K562 (cell line): ENCODE data around the gene NUCKS1. TPM values are rescaled to one million over a fixed set of nuclear protein-coding genes. Genes with fewer than 3 reads are reported as not detected.

Source experiments
- ATAC-seq: fragments of 200-7000 bp; cut with Tn5 transposase; 3 replicates; pipeline ENCODE4 v1.9.1; 2020; ENCODE audit warnings: moderate library complexity
- BruUV-seq: library from RNA; stranded (reverse); fragments of 400-500 nt; replicated peaks from 2 replicates; lab custom pipeline; 2021; lab: Mats Ljungman, UMichigan
- CTCF ChIA-PET: fragments of 300-600 bp; formaldehyde crosslinking; extraction: SDS; loops from one replicate; lab custom pipeline; 2021; ENCODE audit warnings: low intra/inter-chr PET ratio; lab: Yijun Ruan, JAX
- POLR2A ChIA-PET: fragments of 300-600, 350-650 bp; sonication (Branson Sonifier 250); formaldehyde crosslinking; extraction: SDS; loops from one replicate; lab custom pipeline; 2021; ENCODE audit warnings: antibody characterized with exemption, inconsistent platforms; lab: Yijun Ruan, JAX
- DNase-seq, 4 experiments: peaks; one replicate each; pipeline versions ENCODE4 v3.0.0 to v3.0.0-alpha.2; 2011 to 2018; ENCODE audit warnings: low spot score in 3 of 4, mixed read lengths in 3 of 4; ENCODE audit errors: extremely low read depth in 1 of 4
- FAIRE-seq: peaks from 2 replicates; lab custom pipeline; 2011; peaks lifted over from hg19 to GRCh38; lab: Jason Lieb, UNC
- H2AFZ ChIP-seq: 2 replicates; pipeline ENCODE4 v1.6.0; 2011; ENCODE audit warnings: low read depth, low read length, control low read depth, inconsistent platforms
- H3K27ac ChIP-seq: fragments of 200-600 bp; 3 replicates; pipeline ENCODE4 v1.8.0; 2011; ENCODE audit warnings: low read depth, mild to moderate bottlenecking, control low read depth, inconsistent platforms, low read length, moderate library complexity, mixed read lengths; ENCODE audit errors: extremely low read depth
- H3K27me3 ChIP-seq, 2 experiments: fragments of 300-600 bp in 1 of 2; 2 replicates in 1 of 2; 3 replicates in 1 of 2; pipeline versions ENCODE4 v1.6.0 to v1.8.0; 2011; ENCODE audit warnings: inconsistent platforms in 2 of 2, low read length in 2 of 2, mild to moderate bottlenecking in 1 of 2, mixed read lengths in 1 of 2, moderate library complexity in 1 of 2; ENCODE audit not compliant: control insufficient read depth in 2 of 2, insufficient read depth in 2 of 2
- H3K36me3 ChIP-seq: fragments of 300-600 bp; 3 replicates; pipeline ENCODE4 v1.8.0; 2011; ENCODE audit warnings: mild to moderate bottlenecking, low read length, inconsistent platforms; ENCODE audit not compliant: control insufficient read depth, insufficient read depth
- H3K4me1 ChIP-seq, 2 experiments: fragments of 200-600 bp in 1 of 2; replicated peaks in 1 of 2; 2 replicates in 1 of 2; 3 replicates in 1 of 2; pipeline versions ENCODE4 v1.5.1 to v1.8.0; 2011; ENCODE audit warnings: inconsistent platforms in 2 of 2, low read length in 2 of 2, mild to moderate bottlenecking in 1 of 2, mixed read lengths in 1 of 2, moderate library complexity in 1 of 2; ENCODE audit not compliant: control insufficient read depth in 2 of 2, insufficient read depth in 2 of 2
- H3K4me2 ChIP-seq: 2 replicates; pipeline ENCODE4 v1.6.1; 2011; ENCODE audit warnings: low read length, control low read depth, inconsistent platforms, mixed read lengths; ENCODE audit not compliant: insufficient read depth
- H3K4me3 ChIP-seq: fragments of 200-600 bp; sonication (generic), shearing (Covaris generic); 2 replicates; pipeline ENCODE4 v1.5.1; 2016; ENCODE audit warnings: control low read depth, inconsistent platforms
- H3K79me2 ChIP-seq: fragments of 200-600 bp; 3 replicates; pipeline ENCODE4 v1.8.0; 2011; ENCODE audit warnings: low read length, inconsistent platforms; ENCODE audit not compliant: control insufficient read depth, insufficient read depth
- H3K9ac ChIP-seq, 2 experiments: 2 replicates each; pipeline versions ENCODE4 v1.6.0 to v1.6.1; 2011; ENCODE audit warnings: low read depth in 2 of 2, low read length in 2 of 2, control low read depth in 1 of 2, inconsistent platforms in 1 of 2, mild to moderate bottlenecking in 1 of 2, mixed read lengths in 1 of 2; ENCODE audit not compliant: insufficient read depth in 1 of 2
- H3K9me1 ChIP-seq: one replicate; pipeline ENCODE4 v1.6.0; 2011; ENCODE audit warnings: inconsistent platforms, mild to moderate bottlenecking, low read length, moderate library complexity; ENCODE audit not compliant: control insufficient read depth, insufficient read depth
- H3K9me3 ChIP-seq: replicated peaks from 2 replicates; pipeline ENCODE4 v1.5.1; 2011; ENCODE audit warnings: low read depth, low read length, inconsistent platforms; ENCODE audit not compliant: control insufficient read depth, insufficient read depth
- H4K20me1 ChIP-seq: replicated peaks from 2 replicates; pipeline ENCODE4 v1.6.1; 2011; ENCODE audit warnings: low read length, inconsistent platforms, mixed read lengths; ENCODE audit not compliant: control insufficient read depth, insufficient read depth
- C11orf30 ChIP-seq: fragments of 450-650 bp; IDR thresholded peaks from 2 replicates; pipeline ENCODE4 v1.6.1; 2016; ENCODE audit warnings: low read depth, mild to moderate bottlenecking
- MYBL2 ChIP-seq, 2 experiments: fragments of 450-650 bp in 1 of 2; sonication (generic) in 1 of 2; formaldehyde crosslinking in 1 of 2; IDR thresholded peaks; 2 replicates each; pipeline versions ENCODE4 v1.6.1 to v1.8.1; 2017 to 2022; ENCODE audit warnings: borderline replicate concordance in 1 of 2, inconsistent platforms in 1 of 2, low read depth in 1 of 2, mild to moderate bottlenecking in 1 of 2, missing genetic modification reagents in 1 of 2, moderate library complexity in 1 of 2
- SAFB ChIP-seq: fragments of 200-400 bp; formaldehyde crosslinking; IDR thresholded peaks from 2 replicates; pipeline ENCODE4 v1.6.1; 2017; ENCODE audit warnings: low read depth, low read length, borderline replicate concordance
- WGBS: fragments of 100-300 bp; shearing (Covaris generic); methylation state at CpG from one replicate; pipeline ENCODE4 v1.1.6; 2016; ENCODE audit warnings: low coverage, mixed read lengths; ENCODE audit not compliant: insufficient coverage; ENCODE audit errors: missing lambda C conversion rate; 5-methylcytosine and 5-hydroxymethylcytosine counted together
- in situ Hi-C: fragments of 300-500 bp; cut with MboI; formaldehyde crosslinking; loops from 4 replicates; pipeline ENCODE4 v1.15.0; 2018; ENCODE audit warnings: inconsistent platforms, mixed read lengths
- intact Hi-C: fragments of 100-400 bp; cut with micrococcal nuclease; formaldehyde crosslinking; loops from 2 replicates; pipeline ENCODE4 v1.14.2; 2022
- polyA plus RNA-seq, 8 experiments: library from polyadenylated mRNA; depleted of rRNA in 4 of 8; stranded (reverse) in 5 of 8; unstranded in 3 of 8; fragments of >200 nt; fragmentation: Nextera tagmentation in 2 of 8; fragmentation: Illumina TruSeq in 1 of 8; extraction: Ambion mirVana in 2 of 8; extraction: Trizol in 1 of 8; gene quantifications; 2 replicates each; pipeline versions ENCODE4 v1.2.1 to v1.2.3, GENCODE V29; 2011 to 2014; ENCODE audit warnings: inconsistent platforms in 1 of 8, missing spikeins in 1 of 8
- total RNA-seq, 7 experiments: library from RNA; depleted of rRNA in 6 of 7; stranded (reverse); fragments of >200 nt in 6 of 7; fragmentation: Illumina TruSeq in 2 of 7; extraction: Trizol in 2 of 7; gene quantifications; 2 replicates each; pipeline versions ENCODE4 v1.2.1 to v1.2.3, GENCODE V29; 2011 to 2021; ENCODE audit warnings: low replicate concordance in 1 of 7

The NUCKS1 gene
- total and polyA plus RNA-seq, 9 of the 15 experiments (the other 6 are each of a cell fraction or from before 2014, with no cell fraction given): 66.7 to 244 (median 149) TPM

DNA sequence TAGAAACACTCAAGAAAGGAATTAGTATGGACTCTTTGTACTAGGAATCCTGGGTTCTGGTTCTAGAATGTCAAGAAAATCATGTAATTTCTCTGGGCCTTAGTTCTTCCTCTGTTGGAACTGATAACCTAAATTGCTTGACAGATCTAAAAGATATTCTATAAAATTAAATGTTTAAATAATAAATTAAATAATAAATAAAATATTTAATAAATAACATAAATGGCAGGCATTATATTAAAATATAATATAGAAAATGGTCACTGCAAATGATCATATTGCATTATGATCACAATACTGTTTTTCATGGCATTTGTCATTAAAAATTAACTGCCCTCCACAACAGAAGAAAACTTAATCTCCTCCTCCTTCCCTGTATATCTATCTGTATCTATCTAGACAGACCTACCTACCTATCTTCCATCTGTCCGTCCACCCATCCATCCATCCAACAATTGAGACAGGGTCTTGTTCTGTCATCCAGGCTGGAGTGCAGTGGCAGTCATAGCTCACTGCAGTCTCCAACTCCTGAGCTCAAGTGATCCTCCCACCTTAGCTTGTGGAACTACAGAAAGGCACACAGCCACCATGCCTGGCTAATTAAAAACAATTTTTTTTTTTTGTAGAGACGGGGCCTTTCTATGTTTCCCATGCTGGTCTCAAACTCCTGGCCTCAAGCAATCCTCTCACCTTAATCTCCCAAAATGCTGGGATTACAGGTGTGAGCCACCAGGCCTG lies 16.4 kb downstream of the NUCKS1 start:
- FAIRE-seq (peak; percentile 6), ATAC-seq (peak; percentile 55), DNase-seq (no peak)
- H3K4me3 ChIP-seq: no peak overlapping the region
- in situ Hi-C loops: no loop called here
- TF ChIP-seq C11orf30 (no peak), SAFB (no peak), MYBL2 (IDR thresholded peaks at IDR 0.05; ENCODE audit: low read depth) (0 out of 2 replicates have a peak, but pooled peaks have one; percentile 12), MYBL2 (CRISPR knock-in tag; IDR thresholded peaks at IDR 0.05; ENCODE audit: borderline replicate concordance) (no peak)
- ChIA-PET POLR2A (interaction anchor here (0.7 to 5.2 kb wide), 6 partner anchors 9 to 118 kb away, joined by 3 to 32 read pairs (median 4); no protein-coding TSS in a partner anchor), CTCF (no interaction called here)
- no peaks in the 10 kb centered on the region for H4K20me1 ChIP-seq
- no TSS peak for BruUV-seq
- H3K9me3 ChIP-seq: no peaks in the 10 kb centered on the region; the same call in 1 of the 2 replicates
- 58% methylated on average over 2 of the region's 2 CpGs for WGBS
- H3K4me1 ChIP-seq: peaks cover 0 to 8% of the 10 kb centered on the region in 2 experiments; a peak in 2 of 5 replicates
- H3K9me1 ChIP-seq: no peaks in the 10 kb centered on the region
- no peaks in the 10 kb centered on the region for H3K27me3 ChIP-seq
- no peak overlapping the region for H3K4me2 ChIP-seq
- peak overlapping the region; percentile 23; the same call in 2 of the 3 replicates for H3K27ac ChIP-seq
- intact Hi-C loops: no loop called here
- H3K79me2 ChIP-seq: peaks cover 89% of the 10 kb centered on the region
- H3K36me3 ChIP-seq: peaks cover 65% of the 10 kb centered on the region; the same call in 2 of the 3 replicates
- H2AFZ ChIP-seq: no peak overlapping the region
- no peak overlapping the region for H3K9ac ChIP-seq
